Tibial artery (tissue), 4 donors: ENCODE measurements around the gene KLHL18.

Experiments
- DNase-seq, 2 donors: peaks; one replicate each; pipeline ENCODE4 v3.0.0-alpha.2; 2019
- H3K27ac ChIP-seq, 2 donors: fragments of 200-600 bp; sonication (generic) in 1 of 2; 1 replicate in 1 of 2; 2 replicates in 1 of 2; pipeline ENCODE4 v1.5.1; 2018 to 2019; ENCODE audit warnings: mild to moderate bottlenecking in 1 of 2
- H3K27me3 ChIP-seq, 2 donors: fragments of 200-600 bp; sonication (generic) in 1 of 2; one replicate each; pipeline versions ENCODE4 v1.5.1 to v1.6.0; 2016 to 2019
- H3K36me3 ChIP-seq, 3 donors: fragments of 200-600 bp; sonication (generic) in 2 of 3; one replicate each; pipeline ENCODE4 v1.5.1; 2016 to 2019; ENCODE audit warnings: mild to moderate bottlenecking in 2 of 3
- H3K4me1 ChIP-seq, 4 donors: fragments of 200-600 bp; sonication (generic) in 2 of 4; 1 replicate in 3 of 4; 2 replicates in 1 of 4; pipeline ENCODE4 v1.5.1; 2016 to 2019
- H3K4me3 ChIP-seq, 2 donors: fragments of 200-600 bp; sonication (generic) in 1 of 2; 1 replicate in 1 of 2; 2 replicates in 1 of 2; pipeline ENCODE4 v1.5.1; 2018 to 2019; ENCODE audit warnings: mild to moderate bottlenecking in 2 of 2
- H3K9me3 ChIP-seq, 3 donors: fragments of 200-600 bp; sonication (generic) in 1 of 3; one replicate each; pipeline ENCODE4 v1.5.1; 2016 to 2019
- intact Hi-C: fragments of 100-400 bp; cut with DNase I; formaldehyde crosslinking; loops from one replicate; pipeline ENCODE4 v1.15.0; 2023; ENCODE audit warnings: low total_unique reads
- TF ChIP-seq, protein P1 (sequence below), 2 experiments: fragments of 200-600 bp in 1 of 2; fragments of 450-650 bp in 1 of 2; IDR thresholded peaks; one replicate each; pipeline ENCODE4 v1.5.1; 2017 to 2019; ENCODE audit warnings: antibody characterized with exemption in 2 of 2, mild to moderate bottlenecking in 1 of 2, moderate library complexity in 1 of 2

Gene KLHL18

GRCh38 chr3:47266709-47267489 is 15.8 kb upstream of the KLHL18 start:
- Histone ChIP-seq H3K4me3 (no peak overlapping the region), H3K36me3 (no peaks in the 10 kb centered on the region), H3K9me3 (no peaks in the 10 kb centered on the region), H3K27me3 (no peaks in the 10 kb centered on the region), H3K4me1 (peaks cover 0 to 11% (median 3%) of the 10 kb centered on the region in 4 donors), H3K27ac (peak overlapping the region in 1 of 2 donors; percentile 2)
- peak; percentile 70 to 84 for DNase-seq
- TF ChIP-seq, protein P1, sequence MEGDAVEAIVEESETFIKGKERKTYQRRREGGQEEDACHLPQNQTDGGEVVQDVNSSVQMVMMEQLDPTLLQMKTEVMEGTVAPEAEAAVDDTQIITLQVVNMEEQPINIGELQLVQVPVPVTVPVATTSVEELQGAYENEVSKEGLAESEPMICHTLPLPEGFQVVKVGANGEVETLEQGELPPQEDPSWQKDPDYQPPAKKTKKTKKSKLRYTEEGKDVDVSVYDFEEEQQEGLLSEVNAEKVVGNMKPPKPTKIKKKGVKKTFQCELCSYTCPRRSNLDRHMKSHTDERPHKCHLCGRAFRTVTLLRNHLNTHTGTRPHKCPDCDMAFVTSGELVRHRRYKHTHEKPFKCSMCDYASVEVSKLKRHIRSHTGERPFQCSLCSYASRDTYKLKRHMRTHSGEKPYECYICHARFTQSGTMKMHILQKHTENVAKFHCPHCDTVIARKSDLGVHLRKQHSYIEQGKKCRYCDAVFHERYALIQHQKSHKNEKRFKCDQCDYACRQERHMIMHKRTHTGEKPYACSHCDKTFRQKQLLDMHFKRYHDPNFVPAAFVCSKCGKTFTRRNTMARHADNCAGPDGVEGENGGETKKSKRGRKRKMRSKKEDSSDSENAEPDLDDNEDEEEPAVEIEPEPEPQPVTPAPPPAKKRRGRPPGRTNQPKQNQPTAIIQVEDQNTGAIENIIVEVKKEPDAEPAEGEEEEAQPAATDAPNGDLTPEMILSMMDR (IDR thresholded peaks at IDR 0.05), result no peak
- intact Hi-C loops, result no loop called here

- H3K4me1 ChIP-seq, result peaks cover 0 to 11% (median 3%) of the 10 kb centered on the region in 4 donors
- no peak overlapping the region for H3K4me3 ChIP-seq
- intact Hi-C loops, result no loop called here
- TF ChIP-seq, protein P1 (IDR thresholded peaks at IDR 0.05), result no peak
- no peak for DNase-seq
- H3K36me3 ChIP-seq, result no peaks in the 10 kb centered on the region
- no peak overlapping the region for H3K27ac ChIP-seq
- no peaks in the 10 kb centered on the region for H3K27me3 ChIP-seq
- no peaks in the 10 kb centered on the region for H3K9me3 ChIP-seq
Measured at GRCh38 chr3:47267490-47267824, 15.3 kb upstream of the KLHL18 start.

DNA sequence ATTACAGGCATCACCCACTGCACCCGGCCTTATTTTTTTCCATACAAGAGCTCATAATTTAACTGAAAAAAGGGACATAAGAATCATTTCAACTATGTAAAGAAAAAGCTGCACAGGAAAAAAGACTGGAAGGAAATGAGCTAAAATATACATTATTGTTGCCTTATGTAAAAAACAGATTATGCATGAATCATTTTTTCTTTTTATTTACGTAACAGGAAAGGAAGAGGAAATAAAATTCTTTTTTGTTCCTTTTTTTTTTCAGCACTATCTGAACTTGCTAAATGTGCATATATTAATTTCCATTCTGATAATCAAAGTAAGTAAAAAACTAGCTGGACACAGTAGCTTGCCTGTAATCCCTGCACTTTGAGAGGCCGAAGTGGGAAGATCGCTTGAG is 12.2 kb upstream of the KLHL18 start:
- peaks cover 0 to 11% (median 3%) of the 10 kb centered on the region in 4 donors for H3K4me1 ChIP-seq
- intact Hi-C loops, result no loop called here
- TF ChIP-seq, protein P1 (IDR thresholded peaks at IDR 0.05), result no peak
- H3K27ac ChIP-seq, result no peak overlapping the region
- H3K9me3 ChIP-seq, result no peaks in the 10 kb centered on the region
- peaks cover 0 to 7% (median 0%) of the 10 kb centered on the region in 3 donors for H3K36me3 ChIP-seq
- H3K4me3 ChIP-seq, result no peak overlapping the region
- no peaks in the 10 kb centered on the region for H3K27me3 ChIP-seq
- no peak for DNase-seq

DNA sequence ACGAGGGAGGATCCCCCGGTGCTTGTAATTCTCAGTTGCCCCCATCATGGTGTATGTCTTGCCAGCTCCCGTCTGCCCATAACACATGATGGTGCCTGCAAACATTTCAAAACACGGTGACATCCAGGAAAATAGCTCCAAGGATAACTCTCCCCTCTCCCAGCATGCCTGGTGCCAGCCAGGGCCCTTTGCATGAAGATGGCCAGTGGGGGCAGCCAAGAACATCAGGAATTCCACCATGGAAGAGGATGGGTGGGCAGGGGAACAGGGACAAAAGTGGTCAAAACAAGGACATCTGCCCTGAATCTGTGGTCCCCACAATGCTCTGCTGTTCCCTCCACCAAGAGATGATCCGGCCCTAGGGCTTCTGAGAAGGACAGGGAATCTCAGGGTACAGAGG is 9.2 kb upstream of the KLHL18 start:
- H3K36me3 ChIP-seq, result peaks cover 0 to 7% (median 0%) of the 10 kb centered on the region in 3 donors
- H3K4me3 ChIP-seq, result no peak overlapping the region
- H3K27ac ChIP-seq, result no peak overlapping the region
- intact Hi-C loops, result no loop called here
- no peak for DNase-seq
- no peaks in the 10 kb centered on the region for H3K27me3 ChIP-seq
- TF ChIP-seq, protein P1 (IDR thresholded peaks at IDR 0.05), result no peak
- no peaks in the 10 kb centered on the region for H3K4me1 ChIP-seq
- no peaks in the 10 kb centered on the region for H3K9me3 ChIP-seq

DNA sequence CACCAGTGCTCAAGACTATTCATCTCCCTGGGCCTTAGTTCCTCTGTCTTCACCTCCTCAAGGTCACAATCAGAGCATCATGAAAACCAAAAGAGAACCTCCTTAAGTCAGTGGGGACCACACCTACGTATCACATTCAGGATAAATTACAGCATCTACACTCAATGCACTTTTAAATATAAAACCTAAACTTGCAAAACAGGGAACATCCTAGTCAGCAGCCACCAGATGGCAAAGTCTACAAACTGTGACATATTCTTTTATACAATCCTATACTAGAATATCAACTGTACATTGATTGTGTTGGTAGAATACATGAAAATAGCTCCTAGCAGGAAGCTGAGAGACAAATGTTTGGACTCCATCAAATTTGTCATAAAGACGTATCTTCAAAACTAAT is 8.1 kb upstream of the KLHL18 start:
- Histone ChIP-seq H3K4me3 (no peak overlapping the region), H3K27ac (no peak overlapping the region), H3K4me1 (no peaks in the 10 kb centered on the region), H3K9me3 (no peaks in the 10 kb centered on the region), H3K27me3 (no peaks in the 10 kb centered on the region), H3K36me3 (peaks cover 0 to 7% (median 0%) of the 10 kb centered on the region in 3 donors)
- intact Hi-C loops, result no loop called here
- no peak for DNase-seq
- TF ChIP-seq, protein P1 (IDR thresholded peaks at IDR 0.05), result no peak
